GDM1 (cell line): Measurements from ENCODE around the gene RAB5IF.
"Not testable (repeated sequence)": the region's sequence is repeated elsewhere in the genome, so short reads cannot be mapped to it uniquely, and the experiment has no call there.

ENCODE experiments used
- DNase-seq: peaks from one replicate; lab custom pipeline; 2025; lab: John Stamatoyannopoulos, UW

Gene RAB5IF

GRCh38 chr20:36585410-36586125 is 20.0 kb upstream of the RAB5IF start:
- DNase-seq: no peak

DNA sequence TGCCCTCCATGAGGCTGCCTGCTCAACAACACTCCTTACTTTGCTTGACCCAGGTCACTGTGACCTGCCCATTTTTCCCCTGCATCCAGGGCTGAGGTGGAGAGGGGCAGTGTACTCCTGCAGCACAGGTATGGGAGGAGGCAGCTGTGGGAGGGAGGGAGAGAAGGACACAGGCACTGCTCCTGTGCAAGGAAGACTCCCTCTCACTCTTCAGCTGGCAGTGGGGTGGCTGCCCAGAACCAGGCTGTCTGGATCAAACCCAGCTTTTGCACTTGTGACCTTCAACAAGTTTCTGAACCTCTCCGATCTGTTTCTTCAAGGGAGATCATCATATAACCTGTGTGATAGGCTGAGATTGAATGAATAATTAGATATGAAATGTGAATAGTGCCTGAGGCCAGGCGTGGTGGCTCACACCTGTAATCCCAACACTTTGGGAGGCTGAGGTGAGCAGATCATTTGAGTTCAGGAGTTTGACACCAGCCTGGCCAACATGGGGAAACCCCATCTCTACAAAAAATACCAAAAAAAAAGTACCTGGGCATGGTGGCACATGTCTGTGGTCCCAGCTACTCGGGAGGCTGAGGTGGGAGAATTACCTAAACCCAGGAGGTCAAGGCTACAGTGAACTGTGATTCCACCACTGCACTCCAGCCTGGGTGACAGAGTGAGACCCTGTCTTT is 18.1 kb upstream of the RAB5IF start:
- no peak for DNase-seq

DNA sequence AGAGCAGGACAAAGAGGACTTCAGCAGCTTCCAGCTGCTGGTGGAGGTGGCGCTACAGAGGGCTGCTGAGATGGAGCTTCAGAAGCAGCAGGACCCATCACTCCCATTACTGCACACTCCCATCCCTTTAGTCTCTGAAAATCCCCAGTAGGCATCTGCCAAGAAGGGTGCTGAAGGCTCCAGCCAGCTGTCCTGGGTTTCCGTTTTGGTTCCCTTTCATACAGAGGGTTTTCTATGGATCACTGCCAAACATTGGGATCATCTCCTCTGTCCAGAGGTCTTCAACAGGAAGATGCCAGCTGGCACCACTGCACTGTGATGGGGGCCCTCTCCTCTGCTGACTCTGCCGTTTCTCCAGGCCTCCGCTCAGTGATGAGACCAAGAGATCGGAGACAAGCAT is 14.3 kb upstream of the RAB5IF start:
- no peak for DNase-seq

GRCh38 chr20:36591854-36592641 is 13.5 kb upstream of the RAB5IF start:
- DNase-seq: no peak

DNA sequence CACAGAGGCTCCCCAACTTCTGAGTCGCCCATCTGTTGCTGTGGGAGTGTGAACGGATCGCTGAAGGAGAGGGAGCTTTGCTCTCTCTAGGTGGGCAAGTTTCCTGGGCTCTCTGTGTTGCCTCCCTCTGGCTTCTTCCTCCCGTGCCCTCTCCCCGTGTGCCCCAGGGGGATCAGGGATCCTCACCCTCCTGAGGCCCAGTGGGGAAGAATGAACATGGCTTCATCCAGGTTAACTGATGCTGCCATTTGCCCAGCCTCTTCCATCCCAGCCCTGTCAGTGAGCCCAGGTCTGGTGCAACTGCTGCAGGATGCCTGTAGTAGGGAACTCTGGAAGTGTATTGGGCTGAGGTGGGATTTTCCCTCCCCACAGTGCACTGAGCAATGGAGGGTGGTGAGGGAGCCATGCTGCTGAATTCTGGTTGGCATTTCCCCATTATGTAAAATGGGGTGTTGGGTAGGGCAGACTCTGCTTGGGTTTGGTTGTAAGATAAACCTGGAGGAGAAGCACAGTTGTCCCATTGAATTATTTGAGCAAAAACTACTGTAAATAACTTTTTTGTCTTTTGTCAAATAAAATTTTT is 12.1 kb upstream of the RAB5IF start:
- no peak for DNase-seq

DNA sequence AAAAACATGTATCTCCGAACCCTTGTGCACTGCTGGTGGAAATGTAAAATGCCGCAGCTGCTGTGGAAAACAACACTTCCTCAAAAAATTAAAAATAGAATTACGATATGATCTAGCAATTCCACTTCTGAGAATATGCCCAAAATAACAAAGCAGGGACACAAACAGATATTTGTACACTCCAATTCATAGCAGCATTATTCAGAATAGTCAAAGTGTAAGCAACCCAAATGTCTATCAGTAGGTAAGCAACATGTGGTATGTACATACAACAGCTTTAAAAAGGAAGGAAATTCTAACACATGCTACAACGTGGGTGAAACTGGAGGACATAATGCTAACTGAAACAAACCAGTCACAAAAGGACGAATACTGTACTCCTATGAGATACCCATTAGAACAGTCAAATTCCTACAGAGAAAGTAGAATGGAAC is 5.7 kb upstream of the RAB5IF start:
- no peak for DNase-seq

- no peak for DNase-seq
Measured at GRCh38 chr20:36601540-36601939, 4.0 kb upstream of the RAB5IF start.

GRCh38 chr20:36604952-36605398 is 604 bp upstream of the RAB5IF start:
- peak; percentile 22 for DNase-seq

GRCh38 chr20:36606158-36607066 is 833 bp downstream of the RAB5IF start:
- DNase-seq: no peak

- no peak for DNase-seq
Measured at GRCh38 chr20:36607586-36608387, 2.2 kb downstream of the RAB5IF start.

- not testable (repeated sequence) for DNase-seq
Measured at GRCh38 chr20:36608388-36608728, 2.8 kb downstream of the RAB5IF start.

DNA sequence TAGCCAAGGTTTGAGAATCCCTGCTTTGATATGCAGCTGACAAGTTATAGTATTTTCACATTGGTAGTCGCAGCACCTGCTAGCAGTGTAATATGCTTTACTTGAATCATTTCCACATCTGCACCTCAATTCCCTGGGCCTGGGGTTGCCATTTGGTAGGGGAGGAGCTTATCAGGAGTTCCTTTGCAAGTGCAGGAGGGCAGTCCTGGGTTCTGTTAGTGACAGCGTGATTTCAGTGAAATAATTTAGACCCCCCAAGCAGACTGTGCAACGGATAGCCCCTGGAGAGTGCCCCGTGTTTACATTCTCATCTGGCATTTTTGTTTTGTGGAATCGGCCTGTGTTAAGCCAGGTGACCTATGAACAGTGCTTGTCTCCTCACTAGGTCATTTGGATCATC is 6.0 kb downstream of the RAB5IF start:
- DNase-seq: no peak

- no peak for DNase-seq
Measured at GRCh38 chr20:36613974-36614373, 8.4 kb downstream of the RAB5IF start.

- no peak for DNase-seq
Measured at GRCh38 chr20:36614781-36615557, 9.4 kb downstream of the RAB5IF start.

GRCh38 chr20:36620917-36621316 is 15.3 kb downstream of the RAB5IF start:
- DNase-seq: no peak

DNA sequence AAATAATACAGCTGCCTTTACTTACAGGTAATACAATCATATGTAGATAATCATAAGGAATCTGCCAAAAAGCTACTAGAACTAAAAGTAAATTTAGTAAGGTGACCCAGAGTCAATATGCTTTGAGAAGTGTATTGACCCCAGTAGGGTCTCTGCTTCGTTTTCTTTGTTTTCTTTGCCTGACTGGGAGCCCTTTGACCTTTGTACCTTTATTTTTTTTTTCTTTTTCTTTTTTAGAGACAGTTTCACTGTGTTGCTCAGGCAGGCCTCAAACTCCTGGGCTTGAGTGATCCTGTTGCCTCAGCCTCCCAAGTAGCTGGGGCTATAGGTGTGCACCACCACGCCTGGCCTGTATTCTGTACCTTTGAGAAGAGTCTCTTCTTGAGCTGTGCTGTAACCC is 17.9 kb downstream of the RAB5IF start:
- no peak for DNase-seq

GRCh38 chr20:36624068-36624943 is 18.7 kb downstream of the RAB5IF start:
- no peak for DNase-seq

DNA sequence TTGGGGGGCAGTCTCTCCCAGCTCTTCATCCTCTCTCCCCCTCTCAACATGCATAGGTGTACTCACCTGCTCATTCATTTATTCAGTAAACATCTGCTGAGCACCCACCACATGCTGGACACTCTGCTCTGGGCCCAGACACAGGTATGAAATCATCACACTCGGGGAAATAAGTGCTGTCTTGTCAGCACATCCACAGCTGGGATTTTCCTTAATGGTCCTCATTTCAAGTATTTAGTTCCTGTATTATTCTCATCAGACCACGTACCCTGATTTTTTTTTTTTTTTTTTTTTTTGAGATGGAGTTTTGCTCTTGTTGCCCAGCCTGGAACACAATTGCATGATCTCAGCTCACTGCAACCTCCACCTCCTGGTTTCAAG is 19.4 kb downstream of the RAB5IF start:
- DNase-seq: no peak

- DNase-seq: no peak
Measured at GRCh38 chr20:36628076-36628475, 22.5 kb downstream of the RAB5IF start.
